H9 (cell line): ENCODE measurements around the gene OR52E5. TPM values are rescaled to one million over a fixed set of nuclear protein-coding genes. Genes with fewer than 3 reads are reported as not detected.

Experiments used
- DNase-seq: peaks from one replicate; pipeline ENCODE4 v3.0.0-alpha.2; 2017
- H2AFZ ChIP-seq: one replicate; pipeline ENCODE4 v1.6.1; 2013; ENCODE audit warnings: mild to moderate bottlenecking, low read length, control low read depth, moderate library complexity
- H2AK5ac ChIP-seq: 2 replicates; pipeline ENCODE4 v1.6.1; 2013; ENCODE audit warnings: low read length, control low read depth, mixed read lengths; ENCODE audit not compliant: insufficient read length
- H2BK120ac ChIP-seq: one replicate; pipeline ENCODE4 v1.6.1; 2013; ENCODE audit warnings: low read depth, mild to moderate bottlenecking, low read length, control low read depth, inconsistent platforms; ENCODE audit not compliant: poor library complexity, severe bottlenecking
- H2BK12ac ChIP-seq: 2 replicates; pipeline ENCODE4 v1.6.1; 2013; ENCODE audit warnings: low read length, control low read depth, mixed read lengths, low read depth; ENCODE audit not compliant: insufficient read length
- H2BK15ac ChIP-seq: 2 replicates; pipeline ENCODE4 v1.6.1; 2013; ENCODE audit warnings: low read depth, low read length, control low read depth
- H2BK20ac ChIP-seq: one replicate; pipeline ENCODE4 v1.6.1; 2013; ENCODE audit warnings: low read depth, mild to moderate bottlenecking, low read length, control low read depth, inconsistent platforms; ENCODE audit not compliant: poor library complexity, severe bottlenecking
- H2BK5ac ChIP-seq: 2 replicates; pipeline ENCODE4 v1.6.1; 2013; ENCODE audit warnings: low read length, control low read depth, mixed read lengths; ENCODE audit not compliant: insufficient read length
- H3K14ac ChIP-seq: 2 replicates; pipeline ENCODE4 v1.6.1; 2013; ENCODE audit warnings: low read length, control low read depth; ENCODE audit not compliant: insufficient read depth
- H3K18ac ChIP-seq: 2 replicates; pipeline ENCODE4 v1.6.1; 2013; ENCODE audit warnings: low read depth, mild to moderate bottlenecking, mixed read lengths, low read length, control low read depth; ENCODE audit not compliant: insufficient read length
- H3K23ac ChIP-seq: 2 replicates; pipeline ENCODE4 v1.6.1; 2013; ENCODE audit warnings: low read length, control low read depth, mixed read lengths, low read depth; ENCODE audit not compliant: insufficient read length
- H3K23me2 ChIP-seq: 2 replicates; pipeline ENCODE4 v1.6.1; 2013; ENCODE audit warnings: low read depth, mild to moderate bottlenecking, mixed read lengths, low read length, control low read depth; ENCODE audit not compliant: insufficient read length, poor library complexity, severe bottlenecking
- H3K27ac ChIP-seq: 2 replicates; pipeline ENCODE4 v1.5.1; 2013; ENCODE audit warnings: low read length, control low read depth, mixed read lengths, low read depth; ENCODE audit not compliant: insufficient read length
- H3K27me3 ChIP-seq: 2 replicates; pipeline ENCODE4 v1.6.1; 2013; ENCODE audit warnings: low read length, control low read depth, inconsistent platforms; ENCODE audit not compliant: insufficient read depth
- H3K4ac ChIP-seq: 2 replicates; pipeline ENCODE4 v1.6.1; 2013; ENCODE audit warnings: low read depth, mild to moderate bottlenecking, control low read depth, inconsistent platforms, low read length, moderate library complexity
- H3K4me1 ChIP-seq: 2 replicates; pipeline ENCODE4 v1.6.1; 2013; ENCODE audit warnings: low read length, control low read depth, inconsistent platforms; ENCODE audit not compliant: insufficient read depth
- H3K4me2 ChIP-seq: 2 replicates; pipeline ENCODE4 v1.6.1; 2013; ENCODE audit warnings: low read length, control low read depth, mixed read lengths; ENCODE audit not compliant: insufficient read length, insufficient read depth
- H3K56ac ChIP-seq: 2 replicates; pipeline ENCODE4 v1.6.1; 2013; ENCODE audit warnings: low read depth, mild to moderate bottlenecking, mixed read lengths, low read length, control low read depth; ENCODE audit not compliant: insufficient read length
- H3K79me1 ChIP-seq: 2 replicates; pipeline ENCODE4 v1.6.1; 2013; ENCODE audit warnings: low read depth, mild to moderate bottlenecking, moderate library complexity, low read length, control low read depth, inconsistent platforms; ENCODE audit not compliant: insufficient read depth, poor library complexity, severe bottlenecking
- H3K79me2 ChIP-seq: 2 replicates; pipeline ENCODE4 v1.6.1; 2013; ENCODE audit warnings: low read length, control low read depth, inconsistent platforms; ENCODE audit not compliant: insufficient read depth
- H3K9ac ChIP-seq: 2 replicates; pipeline ENCODE4 v1.6.1; 2013; ENCODE audit warnings: low read length, control low read depth, mixed read lengths; ENCODE audit not compliant: insufficient read length; ENCODE audit errors: extremely low read depth
- H3K9me3 ChIP-seq: one replicate; pipeline ENCODE4 v1.6.1; 2013; ENCODE audit warnings: low read depth, low read length, inconsistent platforms; ENCODE audit not compliant: control insufficient read depth
- H3T11ph ChIP-seq: one replicate; pipeline ENCODE4 v1.6.1; 2013; ENCODE audit warnings: mild to moderate bottlenecking, low read length, control low read depth, inconsistent platforms
- H4K20me1 ChIP-seq: one replicate; pipeline ENCODE4 v1.6.1; 2013; ENCODE audit not compliant: control insufficient read depth, insufficient read length, insufficient read depth
- H4K5ac ChIP-seq: 2 replicates; pipeline ENCODE4 v1.6.1; 2013; ENCODE audit warnings: low read depth, mild to moderate bottlenecking, mixed read lengths, low read length, control low read depth; ENCODE audit not compliant: insufficient read length
- H4K8ac ChIP-seq: replicated peaks from 2 replicates; pipeline ENCODE4 v1.6.1; 2013; ENCODE audit warnings: low read length, control low read depth, mixed read lengths, low read depth; ENCODE audit not compliant: insufficient read length
- H4K91ac ChIP-seq: 2 replicates; pipeline ENCODE4 v1.6.1; 2013; ENCODE audit warnings: low read depth, mild to moderate bottlenecking, moderate library complexity, mixed read lengths, low read length, control low read depth; ENCODE audit not compliant: insufficient read length
- H3K27ac Mint-ChIP-seq, 3 experiments: 2 replicates in 2 of 3; 3 replicates in 1 of 3; pipeline ENCODE4 v1.8.0; 2020 to 2021; ENCODE audit warnings: mixed read lengths in 3 of 3, mild to moderate bottlenecking in 1 of 3, moderate library complexity in 1 of 3
- H3K27me3 Mint-ChIP-seq: 2 replicates; pipeline ENCODE4 v1.8.0; 2021; ENCODE audit warnings: low read depth, mild to moderate bottlenecking, moderate library complexity, mixed read lengths
- H3K36me3 Mint-ChIP-seq, 3 experiments: 2 replicates in 2 of 3; 3 replicates in 1 of 3; pipeline ENCODE4 v1.8.0; 2020 to 2021; ENCODE audit warnings: low read depth in 3 of 3, mixed read lengths in 3 of 3; ENCODE audit not compliant: insufficient read depth in 1 of 3
- H3K4me1 Mint-ChIP-seq, 2 experiments: 2 replicates each; pipeline ENCODE4 v1.8.0; 2020; ENCODE audit warnings: mixed read lengths in 2 of 2
- H3K4me3 Mint-ChIP-seq, 2 experiments: 2 replicates in 1 of 2; 3 replicates in 1 of 2; pipeline ENCODE4 v1.8.0; 2020 to 2021; ENCODE audit warnings: mild to moderate bottlenecking in 2 of 2, mixed read lengths in 2 of 2, moderate library complexity in 1 of 2
- H3K9me3 Mint-ChIP-seq, 2 experiments: 2 replicates in 1 of 2; 3 replicates in 1 of 2; pipeline ENCODE4 v1.8.0; 2020; ENCODE audit warnings: mild to moderate bottlenecking in 2 of 2, mixed read lengths in 2 of 2, moderate library complexity in 1 of 2
- CTCF ChIP-seq: fragments of 200-600 bp; sonication (generic); conservative IDR thresholded peaks from 3 replicates; pipeline ENCODE4 v1.8.0; 2021; ENCODE audit warnings: antibody characterized with exemption, mild to moderate bottlenecking
- total RNA-seq: library from RNA; stranded (reverse); gene quantifications from 2 replicates; pipeline ENCODE4 v1.2.1, GENCODE V29; 2021

Gene OR52E5
- total RNA-seq, 1 experiment from 2014 or later = not detected

- H3K18ac ChIP-seq = no peak overlapping the region
- H3K23me2 ChIP-seq = no peaks in the 10 kb centered on the region
- no peak overlapping the region for H3K27ac Mint-ChIP-seq
- H3K79me2 ChIP-seq = no peaks in the 10 kb centered on the region
- H2BK12ac ChIP-seq = no peak overlapping the region
- H3K4me1 ChIP-seq = no peaks in the 10 kb centered on the region
- no peak overlapping the region for H2AFZ ChIP-seq
- no peak overlapping the region for H3K4me3 Mint-ChIP-seq
- no peak overlapping the region for H2AK5ac ChIP-seq
- H2BK5ac ChIP-seq = no peak overlapping the region
- H3K79me1 ChIP-seq = no peaks in the 10 kb centered on the region
- no peaks in the 10 kb centered on the region for H3K4me1 Mint-ChIP-seq
- no peak overlapping the region for H3K4ac ChIP-seq
- H3K27me3 ChIP-seq = no peaks in the 10 kb centered on the region
- H4K20me1 ChIP-seq = no peaks in the 10 kb centered on the region
- no peak overlapping the region for H4K91ac ChIP-seq
- peaks cover 23 to 24% of the 10 kb centered on the region in 2 experiments for H3K9me3 Mint-ChIP-seq
- H3K14ac ChIP-seq = no peak overlapping the region
- no peaks in the 10 kb centered on the region; the same call in 1 of the 2 replicates for H3K27me3 Mint-ChIP-seq
- H3K56ac ChIP-seq = no peak overlapping the region
- no peaks in the 10 kb centered on the region for H3K9me3 ChIP-seq
- TF ChIP-seq CTCF = no peak
- H4K8ac ChIP-seq = no peak overlapping the region
- H2BK120ac ChIP-seq = no peak overlapping the region
- no peak overlapping the region for H3K4me2 ChIP-seq
- DNase-seq = no peak
- no peak overlapping the region for H3K23ac ChIP-seq
- no peak overlapping the region for H4K5ac ChIP-seq
- H3K36me3 Mint-ChIP-seq = peaks cover 1 to 19% (median 10%) of the 10 kb centered on the region in 3 experiments
- H3K27ac ChIP-seq = no peak overlapping the region
- no peak overlapping the region for H3K9ac ChIP-seq
- H2BK20ac ChIP-seq = no peak overlapping the region
- no peak overlapping the region for H2BK15ac ChIP-seq
- no peak overlapping the region for H3T11ph ChIP-seq
Observed at GRCh38 chr11:5923427-5923776, 30.4 kb downstream of the OR52E5 start.
